Adipocyte (in vitro differentiated cells): ENCODE results near the gene SEMA4F.

Source experiments
- DNase-seq: peaks from one replicate; pipeline ENCODE4 v3.0.0-alpha.2; 2015; ENCODE audit warnings: low read depth
- H3K27me3 ChIP-seq: replicated peaks from 2 replicates; pipeline ENCODE4 v1.7.0; 2013; ENCODE audit warnings: mild to moderate bottlenecking, low read length, moderate library complexity; ENCODE audit not compliant: control insufficient read depth, insufficient read depth
- H3K36me3 ChIP-seq: 2 replicates; pipeline ENCODE4 v1.7.0; 2013; ENCODE audit warnings: low read length, mild to moderate bottlenecking, moderate library complexity; ENCODE audit not compliant: control insufficient read depth, insufficient read depth, severe bottlenecking
- H3K4me1 ChIP-seq: 2 replicates; pipeline ENCODE4 v1.7.0; 2013; ENCODE audit warnings: mild to moderate bottlenecking, low read length, moderate library complexity; ENCODE audit not compliant: control insufficient read depth, insufficient read depth
- H3K4me3 ChIP-seq: 2 replicates; pipeline ENCODE4 v1.7.0; 2013; ENCODE audit warnings: mild to moderate bottlenecking, low read length, moderate library complexity
- H3K9ac ChIP-seq: 2 replicates; pipeline ENCODE4 v1.7.0; 2013; ENCODE audit warnings: mild to moderate bottlenecking, low read length, moderate library complexity
- H3K9me3 ChIP-seq: 2 replicates; pipeline ENCODE4 v1.7.0; 2013; ENCODE audit warnings: mild to moderate bottlenecking, low read length, moderate library complexity; ENCODE audit not compliant: control insufficient read depth

SEMA4F gene

DNA sequence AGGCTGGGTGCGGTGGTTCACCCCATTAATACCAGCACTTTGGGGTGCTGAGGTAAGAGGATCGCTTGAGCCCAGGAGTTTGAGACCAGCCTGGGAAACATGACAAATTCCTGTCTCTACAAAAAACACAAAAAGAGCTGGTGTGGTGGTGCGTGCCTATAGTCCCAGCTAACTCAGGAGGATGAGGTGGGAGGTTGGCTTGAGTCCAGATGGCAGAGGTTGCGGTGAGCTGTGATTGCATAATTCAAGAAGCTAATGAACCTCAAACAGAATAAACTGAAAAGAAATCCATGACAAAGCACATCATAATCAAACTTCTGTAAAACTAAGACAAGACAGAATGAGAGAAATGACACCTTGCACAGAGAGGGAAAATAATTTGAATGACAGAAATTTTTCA lies 54.8 kb downstream of the SEMA4F start:
- DNase-seq, result no peak
- Histone ChIP-seq H3K27me3 (no peaks in the 10 kb centered on the region), H3K9me3 (no peaks in the 10 kb centered on the region), H3K4me1 (peaks cover 56% of the 10 kb centered on the region), H3K4me3 (no peak overlapping the region), H3K36me3 (no peaks in the 10 kb centered on the region), H3K9ac (peak overlapping the region; percentile 57)

DNA sequence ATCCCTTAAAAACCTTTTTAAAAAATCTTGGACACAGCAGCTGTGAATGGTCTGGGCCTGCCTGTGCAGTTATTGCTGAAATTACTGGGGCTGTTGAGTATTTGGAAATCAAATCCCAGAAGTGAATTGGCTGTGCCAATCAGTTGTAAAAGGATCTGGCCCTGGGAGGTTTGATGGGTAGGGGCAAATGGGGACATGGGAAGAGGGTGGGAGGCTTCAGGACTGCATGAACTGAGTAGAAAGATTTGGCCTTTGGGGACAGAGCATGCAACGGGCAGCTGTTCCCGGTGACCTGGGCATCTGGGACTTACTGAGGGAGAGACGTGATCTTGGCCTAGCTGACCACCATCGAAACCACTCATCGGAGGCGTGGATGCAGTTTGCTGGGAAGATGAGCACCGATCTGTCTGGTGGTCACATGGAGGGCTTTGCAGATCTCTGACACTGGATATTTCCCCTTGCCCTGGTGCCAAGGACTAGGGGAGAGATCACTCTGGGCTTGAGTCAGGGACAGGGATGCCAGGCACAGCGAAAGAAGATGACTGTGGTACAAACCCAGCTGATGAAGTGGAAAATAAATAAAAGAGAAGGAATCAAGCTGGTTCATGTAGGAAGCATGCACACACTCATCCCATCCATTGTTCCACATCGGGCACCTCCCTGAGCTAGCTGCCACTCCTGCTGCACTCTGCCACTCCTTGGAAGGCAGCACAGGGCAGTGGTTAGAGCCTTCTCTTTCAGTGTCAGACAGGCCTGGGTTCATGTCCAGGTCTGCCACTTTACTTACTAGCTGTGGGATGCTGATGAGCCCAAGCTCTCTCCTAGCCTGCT lies 58.4 kb downstream of the SEMA4F start:
- no peaks in the 10 kb centered on the region for H3K9me3 ChIP-seq
- H3K36me3 ChIP-seq, result no peaks in the 10 kb centered on the region
- no peaks in the 10 kb centered on the region for H3K27me3 ChIP-seq
- no peak overlapping the region for H3K4me3 ChIP-seq
- H3K4me1 ChIP-seq, result peaks cover 46% of the 10 kb centered on the region
- DNase-seq, result no peak
- H3K9ac ChIP-seq, result peak overlapping the region; percentile 83

DNA sequence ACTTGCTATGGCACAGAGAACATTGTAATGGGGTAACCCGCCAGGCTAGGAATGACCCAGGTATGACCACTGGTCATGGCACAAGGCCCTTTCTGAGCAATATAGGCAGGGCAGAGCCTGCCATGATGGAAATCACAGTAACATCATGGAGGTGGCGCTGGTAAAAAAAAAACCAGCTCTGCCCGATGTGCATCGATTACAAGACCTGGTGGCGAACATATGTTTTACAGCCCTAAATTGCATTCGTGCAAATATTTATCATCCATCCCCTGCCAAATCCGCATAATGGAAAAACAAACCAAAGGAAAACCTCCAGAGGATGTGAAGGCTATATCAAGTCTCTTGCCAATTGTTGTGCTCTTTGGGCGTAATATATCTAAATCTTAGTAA lies 60.6 kb downstream of the SEMA4F start:
- Histone ChIP-seq H3K9me3 (no peaks in the 10 kb centered on the region), H3K9ac (peak overlapping the region; percentile 80), H3K4me1 (peaks cover 29% of the 10 kb centered on the region), H3K27me3 (no peaks in the 10 kb centered on the region), H3K36me3 (no peaks in the 10 kb centered on the region), H3K4me3 (peak overlapping the region; percentile 76)
- DNase-seq, result peak; percentile 14

DNA sequence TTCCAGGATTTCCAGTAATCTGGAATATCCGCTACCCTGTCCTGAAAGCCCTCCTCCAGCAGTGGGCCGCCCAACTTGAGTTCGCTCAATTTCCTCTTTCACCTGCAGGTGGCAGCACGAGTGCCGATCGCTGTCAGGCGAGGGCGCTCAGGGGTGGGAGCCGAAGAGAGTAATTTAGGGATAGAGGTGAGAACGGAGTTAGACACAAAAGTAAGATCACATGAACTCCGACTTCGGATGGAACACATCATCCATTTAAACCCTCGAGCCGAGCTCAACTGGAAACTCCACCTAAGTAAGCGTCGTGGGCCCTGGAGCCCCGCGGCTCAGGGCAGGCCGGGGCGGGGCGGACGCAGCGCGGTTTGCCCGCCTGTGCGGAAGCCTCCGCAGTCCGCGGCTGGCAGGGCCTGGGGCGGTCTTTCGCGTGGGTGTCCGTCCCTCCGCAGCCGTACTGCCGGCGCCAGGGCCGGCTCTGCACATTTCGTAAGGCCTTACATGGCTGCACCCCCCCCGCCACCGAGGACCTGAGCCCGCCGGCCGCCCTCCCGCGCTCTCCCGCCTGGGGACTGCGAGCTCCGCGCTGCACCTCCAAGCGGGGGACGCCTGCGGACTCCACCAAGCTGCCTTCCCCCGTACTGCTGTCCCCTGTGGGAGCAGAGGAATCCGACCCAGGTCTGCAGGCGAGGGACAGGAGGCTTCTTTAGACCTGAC lies 61.2 kb downstream of the SEMA4F start:
- H3K4me3 ChIP-seq, result peak overlapping the region; percentile 76
- H3K9ac ChIP-seq, result peak overlapping the region; percentile 80
- peaks cover 28% of the 10 kb centered on the region for H3K4me1 ChIP-seq
- peak; percentile 93 for DNase-seq
- no peaks in the 10 kb centered on the region for H3K27me3 ChIP-seq
- H3K36me3 ChIP-seq, result no peaks in the 10 kb centered on the region
- H3K9me3 ChIP-seq, result no peaks in the 10 kb centered on the region

DNA sequence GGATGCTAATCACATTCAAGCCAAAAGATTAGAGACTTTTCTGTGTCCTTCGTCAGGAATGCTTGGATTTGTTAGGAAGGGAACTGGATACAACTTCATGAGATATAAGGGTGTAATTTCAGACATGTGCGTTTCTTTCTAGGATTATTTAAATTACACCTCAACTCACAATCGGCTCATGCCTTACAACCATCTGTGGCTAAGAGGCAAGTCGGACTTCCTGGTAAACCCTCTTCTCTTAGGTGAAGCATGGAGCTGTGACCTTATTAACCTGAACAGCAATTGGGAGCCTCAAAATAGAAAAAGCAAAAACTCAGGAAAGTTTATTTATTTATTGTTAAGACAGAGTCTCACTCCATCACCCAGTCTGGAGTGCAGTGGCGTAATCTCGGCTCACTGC lies 61.8 kb downstream of the SEMA4F start:
- DNase-seq, result no peak
- H3K27me3 ChIP-seq, result no peaks in the 10 kb centered on the region
- H3K4me3 ChIP-seq, result peak overlapping the region; percentile 76
- no peaks in the 10 kb centered on the region for H3K9me3 ChIP-seq
- H3K36me3 ChIP-seq, result no peaks in the 10 kb centered on the region
- H3K9ac ChIP-seq, result peak overlapping the region; percentile 80
- peaks cover 28% of the 10 kb centered on the region for H3K4me1 ChIP-seq

DNA sequence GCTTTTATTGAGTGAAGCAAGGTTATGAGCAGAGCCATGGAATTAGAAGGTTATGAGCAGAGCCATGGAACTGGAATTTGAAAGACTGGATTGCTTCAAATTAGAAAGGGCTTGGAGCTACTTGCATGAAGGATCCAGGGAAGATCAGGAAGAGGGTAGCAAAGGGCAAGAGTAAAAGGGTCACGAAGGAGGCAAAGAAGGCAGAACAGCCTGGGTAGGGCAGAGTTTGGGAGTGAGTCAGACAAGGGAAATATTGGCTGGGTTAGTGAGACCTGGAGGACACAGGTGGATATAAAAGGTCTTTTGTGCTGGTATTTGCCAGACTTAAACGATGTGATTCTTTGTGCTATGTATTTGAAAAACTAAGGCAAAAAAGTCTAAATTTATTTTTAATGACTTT lies 65.0 kb downstream of the SEMA4F start:
- Histone ChIP-seq H3K4me1 (peaks cover 16% of the 10 kb centered on the region), H3K4me3 (no peak overlapping the region), H3K36me3 (peaks cover 8% of the 10 kb centered on the region), H3K27me3 (no peaks in the 10 kb centered on the region), H3K9me3 (no peaks in the 10 kb centered on the region), H3K9ac (no peak overlapping the region)
- no peak for DNase-seq

DNA sequence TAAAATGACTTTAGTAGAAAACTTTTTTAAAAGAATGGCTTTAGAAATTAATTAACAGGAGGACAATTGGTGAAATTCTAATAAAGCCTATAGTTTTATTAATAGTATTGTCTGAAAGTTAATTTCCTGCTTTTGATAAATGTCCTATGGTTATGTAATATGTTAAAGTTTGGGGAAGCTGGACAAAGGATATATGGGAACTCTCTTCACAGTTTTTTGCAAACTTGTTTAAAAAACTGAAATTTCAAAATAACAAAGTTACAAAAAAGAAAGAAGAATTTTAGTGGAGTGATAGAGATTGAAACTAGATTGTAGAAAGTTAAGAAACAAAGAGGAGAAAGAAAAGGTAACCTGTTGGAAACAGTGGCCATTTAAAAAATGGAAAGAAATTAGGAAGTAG lies 67.3 kb downstream of the SEMA4F start:
- no peak for DNase-seq
- Histone ChIP-seq H3K4me1 (peaks cover 4% of the 10 kb centered on the region), H3K9me3 (no peaks in the 10 kb centered on the region), H3K9ac (no peak overlapping the region), H3K4me3 (no peak overlapping the region), H3K27me3 (no peaks in the 10 kb centered on the region), H3K36me3 (peaks cover 10% of the 10 kb centered on the region)

DNA sequence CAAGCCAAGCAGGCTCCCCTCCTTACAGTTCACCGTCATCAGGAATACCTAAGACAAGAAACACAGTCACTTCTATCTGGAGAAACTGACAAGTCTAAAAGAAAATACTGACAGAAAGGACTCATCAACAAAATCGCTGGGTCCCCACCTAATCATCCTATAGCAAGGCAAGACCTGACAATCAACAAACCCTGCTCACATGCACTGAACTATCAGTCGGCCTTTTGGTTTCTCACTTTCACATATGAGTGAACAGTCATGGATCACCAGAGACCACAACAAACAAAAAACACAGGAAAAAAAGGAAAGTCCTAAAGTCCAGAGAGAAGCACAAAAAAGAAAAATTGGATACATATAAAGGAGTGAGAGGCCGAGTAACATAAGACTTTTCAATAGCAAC lies 70.4 kb downstream of the SEMA4F start:
- Histone ChIP-seq H3K27me3 (no peaks in the 10 kb centered on the region), H3K36me3 (peaks cover 10% of the 10 kb centered on the region), H3K4me3 (no peak overlapping the region), H3K9ac (no peak overlapping the region), H3K4me1 (no peaks in the 10 kb centered on the region), H3K9me3 (peaks cover 6% of the 10 kb centered on the region)
- DNase-seq, result no peak

DNA sequence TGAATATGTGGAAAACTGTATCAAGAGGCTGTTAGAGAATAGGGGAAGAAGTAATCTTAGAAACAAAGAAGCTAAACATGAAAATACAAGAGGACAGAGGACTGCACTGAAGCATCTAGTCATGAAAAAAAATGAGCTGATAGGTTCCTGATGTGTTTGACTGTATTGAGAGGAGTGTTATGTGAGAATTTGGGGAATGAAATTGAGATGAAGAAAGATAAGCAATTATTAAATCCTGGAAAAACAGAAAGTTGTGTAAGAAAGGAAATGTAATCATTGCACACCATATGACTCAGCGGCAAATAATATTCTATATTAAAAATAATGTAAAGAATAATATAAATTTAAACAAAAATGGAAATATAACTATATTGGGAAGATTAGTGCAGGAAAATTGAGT lies 71.2 kb downstream of the SEMA4F start:
- H3K4me3 ChIP-seq, result no peak overlapping the region
- no peak overlapping the region for H3K9ac ChIP-seq
- no peaks in the 10 kb centered on the region for H3K4me1 ChIP-seq
- H3K27me3 ChIP-seq, result no peaks in the 10 kb centered on the region
- H3K9me3 ChIP-seq, result peaks cover 6% of the 10 kb centered on the region
- DNase-seq, result no peak
- H3K36me3 ChIP-seq, result peaks cover 10% of the 10 kb centered on the region

DNA sequence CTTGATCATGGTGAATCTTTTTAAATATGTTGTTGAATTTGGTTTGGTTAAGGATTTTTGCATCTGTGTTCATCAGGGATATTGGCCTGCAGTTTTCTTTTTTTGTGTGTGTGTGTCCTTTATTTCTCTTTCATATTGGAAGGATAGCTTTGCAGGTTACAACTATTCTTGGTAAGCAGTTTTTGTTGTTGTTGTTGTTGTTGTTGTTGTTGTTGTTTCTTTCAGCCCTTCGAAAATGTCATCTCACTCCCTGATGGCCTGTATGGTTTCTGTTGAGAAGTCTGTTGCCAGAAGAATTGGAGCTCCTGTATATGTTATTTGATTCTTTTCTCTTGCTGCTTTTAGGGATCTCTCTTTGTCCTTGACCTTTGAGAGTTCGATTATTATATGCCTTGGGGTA lies 74.8 kb downstream of the SEMA4F start:
- Histone ChIP-seq H3K9me3 (peaks cover 6% of the 10 kb centered on the region), H3K36me3 (peaks cover 4% of the 10 kb centered on the region), H3K4me3 (no peak overlapping the region), H3K4me1 (no peaks in the 10 kb centered on the region), H3K27me3 (no peaks in the 10 kb centered on the region), H3K9ac (no peak overlapping the region)
- no peak for DNase-seq

DNA sequence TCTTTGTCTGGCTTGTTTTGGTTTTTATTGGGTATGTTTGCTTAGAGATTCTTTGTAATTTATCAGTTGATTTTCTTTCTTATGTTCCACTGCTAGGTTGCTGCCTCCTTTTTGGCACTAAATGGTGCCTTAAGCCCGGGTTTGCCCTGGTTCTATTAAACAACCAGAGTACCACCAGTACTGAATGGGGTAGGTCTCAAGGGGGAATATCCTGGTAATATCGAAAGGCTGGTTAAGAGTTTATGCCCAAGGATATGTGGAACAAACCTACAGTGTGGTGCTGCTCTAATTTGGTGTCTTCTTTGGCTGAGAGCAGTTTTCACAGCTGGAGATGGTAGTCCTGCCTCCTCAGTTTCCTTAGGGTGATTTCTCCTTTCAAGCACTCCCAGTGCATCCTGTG lies 76.5 kb downstream of the SEMA4F start:
- H3K4me3 ChIP-seq, result no peak overlapping the region
- no peaks in the 10 kb centered on the region for H3K36me3 ChIP-seq
- DNase-seq, result no peak
- no peaks in the 10 kb centered on the region for H3K27me3 ChIP-seq
- H3K9ac ChIP-seq, result no peak overlapping the region
- peaks cover 6% of the 10 kb centered on the region for H3K9me3 ChIP-seq
- H3K4me1 ChIP-seq, result peaks cover 2% of the 10 kb centered on the region
